ENCODE measurements around the gene KIAA0232. TPM values are rescaled to one million over a fixed set of nuclear protein-coding genes. Genes with fewer than 3 reads are reported as not detected.

The KIAA0232 gene
- total RNA-seq, 1 experiment from 2014 or later: 28.5 TPM

GRCh38 chr4:6876440-6876839 is 93.9 kb downstream of the KIAA0232 start:
- Histone ChIP-seq H2BK15ac (ENCODE audit: low read depth, low read length) (no peak overlapping the region), H2AFZ (ENCODE audit: low read length) (no peak overlapping the region), H3K18ac (ENCODE audit: insufficient read length, low read depth, low read length) (no peak overlapping the region), H3K56ac (ENCODE audit: insufficient read length, low read depth, low read length) (no peak overlapping the region), H3K79me2 (ENCODE audit: insufficient read depth, low read length) (no peaks in the 10 kb centered on the region), H4K20me1 (ENCODE audit: control insufficient read depth, insufficient read depth, insufficient read length) (no peaks in the 10 kb centered on the region), H3K27me3 (ENCODE audit: insufficient read depth, low read length) (no peaks in the 10 kb centered on the region), H3K9ac (ENCODE audit: extremely low read depth, insufficient read length, low read length) (no peak overlapping the region), H2BK12ac (ENCODE audit: insufficient read length, low read depth, low read length) (no peak overlapping the region), H2BK20ac (ENCODE audit: low read depth, low read length, poor library complexity, severe bottlenecking) (no peak overlapping the region), H4K91ac (ENCODE audit: insufficient read length, low read depth, low read length) (no peak overlapping the region), H3K14ac (ENCODE audit: insufficient read depth, low read length) (no peak overlapping the region), H3K9me3 (ENCODE audit: control insufficient read depth, low read depth, low read length) (no peaks in the 10 kb centered on the region), H3K23ac (ENCODE audit: insufficient read length, low read depth, low read length) (no peak overlapping the region), H2BK5ac (ENCODE audit: insufficient read length, low read length) (no peak overlapping the region), H4K8ac (replicated peaks; ENCODE audit: insufficient read length, low read depth, low read length) (no peak overlapping the region), H2AK5ac (ENCODE audit: insufficient read length, low read length) (no peak overlapping the region), H3K23me2 (ENCODE audit: insufficient read length, low read depth, low read length, poor library complexity, severe bottlenecking) (no peaks in the 10 kb centered on the region), H3K4ac (ENCODE audit: low read depth, low read length) (no peak overlapping the region), H3K4me1 (ENCODE audit: insufficient read depth, low read length) (no peaks in the 10 kb centered on the region), H4K5ac (ENCODE audit: insufficient read length, low read depth, low read length) (no peak overlapping the region), H2BK120ac (ENCODE audit: low read depth, low read length, poor library complexity, severe bottlenecking) (no peak overlapping the region), H3K4me2 (ENCODE audit: insufficient read depth, insufficient read length, low read length) (no peak overlapping the region), H3K79me1 (ENCODE audit: insufficient read depth, low read depth, low read length, poor library complexity, severe bottlenecking) (no peaks in the 10 kb centered on the region), H3K27ac (ENCODE audit: insufficient read length, low read depth, low read length) (no peak overlapping the region), H3T11ph (ENCODE audit: low read length) (no peak overlapping the region)
- DNase-seq: no peak
- Mint-ChIP-seq H3K4me1 (peaks cover 0 to 4% of the 10 kb centered on the region in 2 experiments; a peak in 2 of 4 replicates), H3K36me3 (ENCODE audit: insufficient read depth in 1 of 3, low read depth in 3 of 3) (peaks cover 28 to 81% (median 73%) of the 10 kb centered on the region in 3 experiments; a peak in 6 of 7 replicates), H3K27ac (peak overlapping the region in 1 of 3 experiments; percentile 68; a peak in 2 of 7 replicates), H3K9me3 (no peaks in the 10 kb centered on the region), H3K27me3 (ENCODE audit: low read depth) (peaks cover 1% of the 10 kb centered on the region; the same call in 1 of the 2 replicates), H3K4me3 (no peak overlapping the region)
- no peak for TF ChIP-seq CTCF (conservative IDR thresholded peaks at IDR 0.05)
- WGBS (ENCODE audit: extremely low coverage, insufficient read length, low lambda C conversion rate): no CpG with 5 or more reads among the region's 5 CpGs

Data from H9 (cell line).